Measurements from ENCODE around the gene IGLL1.
"Not testable (repeated sequence)": the region's sequence is repeated elsewhere in the genome, so short reads cannot be mapped to it uniquely, and the experiment has no call there.

The IGLL1 gene

GRCh38 chr22:23562186-23562585, 17.9 kb downstream of the IGLL1 start:
- DNase-seq (ENCODE audit: low read depth in 2 of 2): no peak

- DNase-seq (ENCODE audit: low read depth in 2 of 2): not testable (repeated sequence)
These were observed 19.0 kb downstream of the IGLL1 start for GRCh38 chr22:23561025-23561510.

GRCh38 chr22:23560215-23560614, 19.9 kb downstream of the IGLL1 start:
- DNase-seq (ENCODE audit: low read depth in 2 of 2): not testable (repeated sequence)

- no peak for DNase-seq (ENCODE audit: low read depth in 2 of 2)
These were observed 22.6 kb downstream of the IGLL1 start for GRCh38 chr22:23557467-23557866.

- DNase-seq (ENCODE audit: low read depth in 2 of 2): no peak
These were observed 23.1 kb downstream of the IGLL1 start for GRCh38 chr22:23557036-23557435.

GRCh38 chr22:23556026-23556620, 24.0 kb downstream of the IGLL1 start:
- no peak for DNase-seq (ENCODE audit: low read depth in 2 of 2)

GRCh38 chr22:23555118-23555517, 25.0 kb downstream of the IGLL1 start:
- DNase-seq (ENCODE audit: low read depth in 2 of 2): no peak

GRCh38 chr22:23553924-23554870, 25.9 kb downstream of the IGLL1 start:
- no peak for DNase-seq (ENCODE audit: low read depth in 2 of 2)

GRCh38 chr22:23553438-23553837, 26.7 kb downstream of the IGLL1 start:
- no peak for DNase-seq (ENCODE audit: low read depth in 2 of 2)

GRCh38 chr22:23552573-23552972, 27.5 kb downstream of the IGLL1 start:
- no peak for DNase-seq (ENCODE audit: low read depth in 2 of 2)

GRCh38 chr22:23551385-23551784, 28.7 kb downstream of the IGLL1 start:
- no peak for DNase-seq (ENCODE audit: low read depth in 2 of 2)

GRCh38 chr22:23550049-23550650, 29.9 kb downstream of the IGLL1 start:
- no peak for DNase-seq (ENCODE audit: low read depth in 2 of 2)

- no peak for DNase-seq (ENCODE audit: low read depth in 2 of 2)
These were observed 30.9 kb downstream of the IGLL1 start for GRCh38 chr22:23549198-23549595.

- DNase-seq (ENCODE audit: low read depth in 2 of 2): no peak
These were observed 31.4 kb downstream of the IGLL1 start for GRCh38 chr22:23548501-23549197.

GRCh38 chr22:23547818-23548500, 32.1 kb downstream of the IGLL1 start:
- DNase-seq (ENCODE audit: low read depth in 2 of 2): no peak

GRCh38 chr22:23547382-23547781, 32.7 kb downstream of the IGLL1 start:
- not testable (repeated sequence) for DNase-seq (ENCODE audit: low read depth in 2 of 2)

GRCh38 chr22:23544852-23545251, 35.2 kb downstream of the IGLL1 start:
- no peak for DNase-seq (ENCODE audit: low read depth in 2 of 2)

- not testable (repeated sequence) for DNase-seq (ENCODE audit: low read depth in 2 of 2)
These were observed 36.5 kb downstream of the IGLL1 start for GRCh38 chr22:23543506-23544000.

GRCh38 chr22:23542933-23543332, 37.2 kb downstream of the IGLL1 start:
- DNase-seq (ENCODE audit: low read depth in 2 of 2): no peak

GRCh38 chr22:23542391-23542790, 37.7 kb downstream of the IGLL1 start:
- DNase-seq (ENCODE audit: low read depth in 2 of 2): not testable (repeated sequence)

GRCh38 chr22:23541849-23542281, 38.2 kb downstream of the IGLL1 start:
- DNase-seq (ENCODE audit: low read depth in 2 of 2): not testable (repeated sequence)
